Fibroblast of the aortic adventitia (primary cell): ENCODE measurements around the gene ADNP2. TPM values are rescaled to one million over a fixed set of nuclear protein-coding genes. Genes with fewer than 3 reads are reported as not detected.

ENCODE experiments used
- DNase-seq: peaks from one replicate; pipeline ENCODE4 v3.0.0-alpha.2; 2010; ENCODE audit warnings: low read depth
- H3K4me3 ChIP-seq: 2 replicates; pipeline ENCODE4 v1.5.1; 2011; ENCODE audit warnings: low read depth, mild to moderate bottlenecking, control low read depth, low read length, moderate library complexity
- CTCF ChIP-seq: IDR thresholded peaks from 2 replicates; pipeline ENCODE4 v1.5.1; 2011; ENCODE audit warnings: mild to moderate bottlenecking, low read length, control low read depth, inconsistent platforms; ENCODE audit not compliant: insufficient read depth
- total RNA-seq: library from RNA; depleted of rRNA; stranded (reverse); fragments of >200 nt; gene quantifications from 2 replicates; pipeline ENCODE4 v1.2.3, GENCODE V29; 2012; ENCODE audit warnings: low replicate concordance

Gene ADNP2
- total RNA-seq, 1 donor: 23.9 TPM

GRCh38 chr18:80088036-80088435, 21.0 kb upstream of the ADNP2 start:
- H3K4me3 ChIP-seq: no peak overlapping the region
- no peak for DNase-seq

DNA sequence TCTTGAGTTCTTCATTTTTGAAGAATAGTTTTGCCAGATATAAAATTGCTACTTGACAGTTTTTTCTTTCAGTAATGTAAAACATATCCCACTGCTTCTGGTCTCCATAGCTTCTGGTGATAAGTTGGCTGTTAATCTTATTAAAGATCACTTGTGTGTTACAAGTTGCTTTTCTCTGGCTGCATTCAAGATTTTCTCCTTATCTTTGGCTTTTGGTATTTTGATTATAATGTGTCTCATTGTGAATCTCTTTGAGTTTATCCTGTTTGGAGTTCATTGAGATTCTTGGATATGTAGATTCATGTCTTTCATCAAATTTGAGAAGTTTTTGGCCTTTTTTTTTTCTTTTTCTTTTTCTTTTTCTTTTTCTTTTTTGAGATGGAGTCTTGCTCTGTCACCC, 20.2 kb upstream of the ADNP2 start:
- TF ChIP-seq CTCF: no peak
- H3K4me3 ChIP-seq: no peak overlapping the region
- no peak for DNase-seq

More at GRCh38 chr18:80088036-80088435, 21.0 kb upstream of the ADNP2 start:
- no peak for TF ChIP-seq CTCF

- DNase-seq: no peak
- no peak for TF ChIP-seq CTCF
- H3K4me3 ChIP-seq: no peak overlapping the region
Observed at GRCh38 chr18:80095414-80095813, 13.6 kb upstream of the ADNP2 start.

GRCh38 chr18:80096032-80096565, 13.0 kb upstream of the ADNP2 start:
- no peak overlapping the region for H3K4me3 ChIP-seq
- no peak for TF ChIP-seq CTCF
- DNase-seq: no peak

DNA sequence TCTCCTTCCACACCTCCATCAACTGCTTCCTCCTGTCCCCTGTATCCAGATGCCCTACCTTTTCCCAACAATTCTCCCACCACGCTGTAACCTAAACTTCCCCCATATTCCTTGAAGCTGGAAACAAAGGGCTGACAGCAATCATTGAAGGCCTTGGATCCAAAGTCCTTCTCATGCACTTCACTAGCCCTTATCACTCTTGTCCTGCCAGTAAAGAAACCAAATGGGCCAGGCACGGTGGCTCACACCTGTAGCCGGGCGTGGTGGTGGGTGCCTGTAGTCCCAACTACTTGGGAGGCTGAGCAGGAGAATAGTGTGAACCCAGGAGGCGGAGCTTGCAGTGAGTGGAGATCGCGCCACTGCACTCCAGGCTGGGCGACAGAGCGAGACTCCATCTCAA, 11.9 kb upstream of the ADNP2 start:
- no peak for TF ChIP-seq CTCF
- no peak overlapping the region for H3K4me3 ChIP-seq
- no peak for DNase-seq

- no peak overlapping the region for H3K4me3 ChIP-seq
- TF ChIP-seq CTCF: no peak
- DNase-seq: peak; percentile 82
Observed at GRCh38 chr18:80103231-80103630, 5.8 kb upstream of the ADNP2 start.

DNA sequence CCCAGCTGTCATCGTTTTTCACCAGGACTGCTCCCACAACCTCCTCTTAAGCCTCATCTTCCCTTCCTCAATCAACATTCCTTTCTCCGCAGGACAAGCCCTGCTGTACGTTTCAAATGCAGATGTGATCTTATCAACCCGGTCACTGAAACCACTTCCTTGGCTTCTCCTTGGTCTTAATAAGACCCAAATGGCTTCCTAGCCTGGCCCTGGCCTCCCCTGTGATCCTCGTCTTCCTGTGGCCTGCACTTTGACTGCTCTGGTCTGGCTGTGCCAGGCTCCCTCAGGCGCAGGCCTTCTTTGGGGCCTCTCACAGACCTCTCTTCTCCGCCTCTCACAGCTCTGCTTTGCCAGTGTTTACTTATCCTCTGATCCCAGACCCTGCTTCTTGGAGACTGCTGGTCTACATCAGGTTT, 4.7 kb upstream of the ADNP2 start:
- TF ChIP-seq CTCF: no peak
- DNase-seq: no peak
- no peak overlapping the region for H3K4me3 ChIP-seq
